ENCODE data around the gene CARS2.

GRCh38 chr13:110687736-110688135, 18.2 kb downstream of the CARS2 start:
- TF ChIP-seq CTCF (IDR thresholded peaks at IDR 0.05; ENCODE audit: borderline replicate concordance, extremely low read depth, low read length, poor library complexity, severe bottlenecking) (no peak), EZH2 (IDR thresholded peaks at IDR 0.05; ENCODE audit: borderline replicate concordance, low read depth, low read length, severe bottlenecking) (no peak)

Measured in DND-41 (cell line).